C1 segment of cervical spinal cord (tissue), 14 donors: ENCODE results near the gene SUPT4H1.

Experiments
- DNase-seq, 14 donors: peaks; one replicate each; lab custom pipeline; 2025; lab: John Stamatoyannopoulos, UW

SUPT4H1 gene

GRCh38 chr17:58364270-58364942 is 12.4 kb upstream of the SUPT4H1 start:
- DNase-seq: no peak

GRCh38 chr17:58363457-58364185 is 11.6 kb upstream of the SUPT4H1 start:
- DNase-seq: no peak

- DNase-seq: no peak
Measured at GRCh38 chr17:58362368-58363014, 10.5 kb upstream of the SUPT4H1 start.

GRCh38 chr17:58360296-58361063 is 8.5 kb upstream of the SUPT4H1 start:
- no peak for DNase-seq

GRCh38 chr17:58358408-58359172 is 6.6 kb upstream of the SUPT4H1 start:
- DNase-seq: no peak

- DNase-seq: no peak
Measured at GRCh38 chr17:58357312-58358297, 5.6 kb upstream of the SUPT4H1 start.

GRCh38 chr17:58356231-58356630 is 4.2 kb upstream of the SUPT4H1 start:
- DNase-seq: no peak

GRCh38 chr17:58354541-58355216 is 2.7 kb upstream of the SUPT4H1 start:
- DNase-seq: no peak

GRCh38 chr17:58353389-58353825 is 1.4 kb upstream of the SUPT4H1 start:
- no peak for DNase-seq

GRCh38 chr17:58352596-58353388 is 791 bp upstream of the SUPT4H1 start:
- peak in 2 of 14 donors; percentile 40 to 57 for DNase-seq

GRCh38 chr17:58351182-58351581 is 819 bp downstream of the SUPT4H1 start:
- no peak for DNase-seq

- DNase-seq: no peak
Measured at GRCh38 chr17:58348038-58348437, 4.0 kb downstream of the SUPT4H1 start.

- no peak for DNase-seq
Measured at GRCh38 chr17:58345500-58345899, 6.5 kb downstream of the SUPT4H1 start.

GRCh38 chr17:58344791-58345157 is 7.2 kb downstream of the SUPT4H1 start:
- no peak for DNase-seq

- DNase-seq: peak in 1 of 14 donors; percentile 24
Measured at GRCh38 chr17:58344047-58344790, 7.8 kb downstream of the SUPT4H1 start.

GRCh38 chr17:58343131-58343530 is 8.9 kb downstream of the SUPT4H1 start:
- no peak for DNase-seq

GRCh38 chr17:58341861-58342475 is 10.0 kb downstream of the SUPT4H1 start:
- no peak for DNase-seq
